Measurements from ENCODE around the gene ELFN2. TPM values are rescaled to one million over a fixed set of nuclear protein-coding genes. Genes with fewer than 3 reads are reported as not detected.

The ELFN2 gene
- total RNA-seq, 1 donor from 2014 or later: 0.82 TPM

DNA sequence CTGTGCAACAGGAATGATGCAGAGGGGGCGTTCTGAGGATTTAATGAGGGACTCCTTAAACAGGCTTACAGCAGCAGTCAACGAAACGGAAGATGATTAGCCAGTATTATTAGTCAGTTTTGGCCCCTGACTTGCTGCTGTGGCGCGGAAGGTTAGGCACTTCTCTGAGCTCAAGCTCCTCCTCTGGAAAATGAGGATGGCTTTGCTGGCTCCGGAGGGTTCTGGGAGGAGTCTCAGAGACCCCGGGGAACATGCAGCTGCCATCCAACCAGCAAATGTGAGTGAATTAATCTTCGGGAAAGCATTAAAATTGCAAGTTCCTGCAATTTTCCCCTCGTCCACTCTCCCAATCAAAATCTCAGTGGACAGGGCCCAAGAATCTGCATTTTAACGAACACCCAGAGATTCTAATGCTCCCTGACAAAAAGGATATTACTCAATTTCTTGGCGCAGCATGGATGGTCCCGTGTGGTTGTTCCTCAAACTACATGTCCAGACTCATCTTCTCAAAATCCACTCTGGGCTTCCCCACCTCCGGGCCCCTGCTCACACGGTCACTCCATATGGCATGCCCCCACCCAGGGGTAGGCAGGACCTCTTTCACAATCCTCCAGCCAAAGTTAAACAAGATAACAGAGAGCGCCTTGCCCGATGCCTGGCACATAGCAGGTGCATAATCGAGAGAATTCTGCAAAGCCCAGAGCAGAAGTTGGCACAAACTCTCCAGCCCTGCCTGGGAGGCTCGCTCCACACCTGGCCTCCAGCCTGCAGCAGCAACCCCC is 6.4 kb downstream of the ELFN2 start:
- H3K9me3 Mint-ChIP-seq: no peaks in the 10 kb centered on the region
- peak overlapping the region; percentile 87 for H3K4me3 Mint-ChIP-seq
- H3K36me3 Mint-ChIP-seq: no peaks in the 10 kb centered on the region
- Histone ChIP-seq H3K36me3 (no peaks in the 10 kb centered on the region), H4K20me1 (ENCODE audit: low read depth) (peaks cover 5% of the 10 kb centered on the region), H3K9me3 (ENCODE audit: low read depth) (no peaks in the 10 kb centered on the region), H3K4me1 (peaks cover 22% of the 10 kb centered on the region), H3F3A (ENCODE audit: low read depth) (peaks cover 60% of the 10 kb centered on the region), H3K27me3 (peaks cover 63% of the 10 kb centered on the region), H3K79me2 (ENCODE audit: low read depth) (no peaks in the 10 kb centered on the region), H3K27ac (no peak overlapping the region), H3K9ac (no peak overlapping the region), H3K4me2 (peak overlapping the region; percentile 79), H2AFZ (replicated peaks) (peak overlapping the region; percentile 89), H3K4me3 (peak overlapping the region; percentile 52)
- no peak for TF ChIP-seq EZH2 (IDR thresholded peaks at IDR 0.05)
- TF ChIP-seq EZH2phosphoT487 (IDR thresholded peaks at IDR 0.05): no peak
- TF ChIP-seq, protein P1, sequence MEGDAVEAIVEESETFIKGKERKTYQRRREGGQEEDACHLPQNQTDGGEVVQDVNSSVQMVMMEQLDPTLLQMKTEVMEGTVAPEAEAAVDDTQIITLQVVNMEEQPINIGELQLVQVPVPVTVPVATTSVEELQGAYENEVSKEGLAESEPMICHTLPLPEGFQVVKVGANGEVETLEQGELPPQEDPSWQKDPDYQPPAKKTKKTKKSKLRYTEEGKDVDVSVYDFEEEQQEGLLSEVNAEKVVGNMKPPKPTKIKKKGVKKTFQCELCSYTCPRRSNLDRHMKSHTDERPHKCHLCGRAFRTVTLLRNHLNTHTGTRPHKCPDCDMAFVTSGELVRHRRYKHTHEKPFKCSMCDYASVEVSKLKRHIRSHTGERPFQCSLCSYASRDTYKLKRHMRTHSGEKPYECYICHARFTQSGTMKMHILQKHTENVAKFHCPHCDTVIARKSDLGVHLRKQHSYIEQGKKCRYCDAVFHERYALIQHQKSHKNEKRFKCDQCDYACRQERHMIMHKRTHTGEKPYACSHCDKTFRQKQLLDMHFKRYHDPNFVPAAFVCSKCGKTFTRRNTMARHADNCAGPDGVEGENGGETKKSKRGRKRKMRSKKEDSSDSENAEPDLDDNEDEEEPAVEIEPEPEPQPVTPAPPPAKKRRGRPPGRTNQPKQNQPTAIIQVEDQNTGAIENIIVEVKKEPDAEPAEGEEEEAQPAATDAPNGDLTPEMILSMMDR (IDR thresholded peaks at IDR 0.05): no peak
- peak overlapping the region; percentile 39 for H3K27ac Mint-ChIP-seq
- no peak for DNase-seq (ENCODE audit: low spot score)
- H3K27me3 Mint-ChIP-seq (ENCODE audit: insufficient read depth, low read depth): peaks cover 64% of the 10 kb centered on the region
- H3K4me1 Mint-ChIP-seq: peaks cover 59% of the 10 kb centered on the region

DNA sequence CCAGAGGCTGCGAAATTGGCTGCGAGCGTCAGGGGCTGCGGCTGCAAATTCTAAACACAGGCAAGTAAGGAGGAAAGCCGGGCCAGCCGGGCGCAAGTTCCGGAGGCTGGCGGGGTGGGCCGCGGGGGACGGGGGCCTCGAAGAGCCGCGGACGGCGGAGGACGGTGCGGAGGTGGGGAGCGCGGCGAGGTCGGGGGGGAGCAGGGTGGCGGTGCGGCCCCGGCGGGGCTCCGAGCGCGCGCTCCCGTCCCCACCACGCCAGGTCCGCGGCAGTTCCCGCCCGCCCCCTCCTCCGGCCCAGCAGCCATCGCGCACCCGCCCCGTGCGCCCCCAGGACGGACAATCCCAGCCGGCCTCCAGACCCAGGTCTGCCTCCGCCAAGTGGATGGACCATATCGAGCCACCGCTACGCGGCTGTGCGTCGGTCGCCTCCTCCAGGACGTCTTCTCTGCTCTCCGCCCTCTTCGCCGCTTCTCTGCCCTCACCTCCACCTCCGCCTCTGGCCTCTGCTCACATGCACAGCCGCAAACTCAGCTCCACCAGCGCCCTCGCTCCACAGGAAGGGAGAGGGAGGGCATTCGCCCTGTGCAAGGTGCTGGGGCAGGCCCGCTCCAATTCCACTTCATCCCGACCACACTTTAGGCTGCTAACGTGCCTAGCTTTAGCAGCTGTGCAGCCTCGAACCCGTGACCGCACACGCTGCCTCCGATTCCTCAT is 7.2 kb downstream of the ELFN2 start:
- Histone ChIP-seq H3F3A (ENCODE audit: low read depth) (peaks cover 54% of the 10 kb centered on the region), H3K4me1 (peaks cover 22% of the 10 kb centered on the region), H3K9me3 (ENCODE audit: low read depth) (no peaks in the 10 kb centered on the region), H4K20me1 (ENCODE audit: low read depth) (peaks cover 5% of the 10 kb centered on the region), H3K27me3 (peaks cover 56% of the 10 kb centered on the region), H3K27ac (no peak overlapping the region), H3K4me2 (peak overlapping the region; percentile 79), H3K36me3 (no peaks in the 10 kb centered on the region), H3K79me2 (ENCODE audit: low read depth) (no peaks in the 10 kb centered on the region), H3K4me3 (peak overlapping the region; percentile 52), H2AFZ (replicated peaks) (peak overlapping the region; percentile 89), H3K9ac (no peak overlapping the region)
- peak; percentile 74 for DNase-seq (ENCODE audit: low spot score)
- Mint-ChIP-seq H3K9me3 (no peaks in the 10 kb centered on the region), H3K27ac (peak overlapping the region; percentile 39), H3K36me3 (no peaks in the 10 kb centered on the region), H3K4me1 (peaks cover 53% of the 10 kb centered on the region), H3K27me3 (ENCODE audit: insufficient read depth, low read depth) (peaks cover 56% of the 10 kb centered on the region), H3K4me3 (peak overlapping the region; percentile 87)
- TF ChIP-seq EZH2 (IDR thresholded peaks at IDR 0.05) (peak; percentile 59), EZH2phosphoT487 (IDR thresholded peaks at IDR 0.05) (peak; percentile 55)
- TF ChIP-seq, protein P1 (IDR thresholded peaks at IDR 0.05): no peak

DNA sequence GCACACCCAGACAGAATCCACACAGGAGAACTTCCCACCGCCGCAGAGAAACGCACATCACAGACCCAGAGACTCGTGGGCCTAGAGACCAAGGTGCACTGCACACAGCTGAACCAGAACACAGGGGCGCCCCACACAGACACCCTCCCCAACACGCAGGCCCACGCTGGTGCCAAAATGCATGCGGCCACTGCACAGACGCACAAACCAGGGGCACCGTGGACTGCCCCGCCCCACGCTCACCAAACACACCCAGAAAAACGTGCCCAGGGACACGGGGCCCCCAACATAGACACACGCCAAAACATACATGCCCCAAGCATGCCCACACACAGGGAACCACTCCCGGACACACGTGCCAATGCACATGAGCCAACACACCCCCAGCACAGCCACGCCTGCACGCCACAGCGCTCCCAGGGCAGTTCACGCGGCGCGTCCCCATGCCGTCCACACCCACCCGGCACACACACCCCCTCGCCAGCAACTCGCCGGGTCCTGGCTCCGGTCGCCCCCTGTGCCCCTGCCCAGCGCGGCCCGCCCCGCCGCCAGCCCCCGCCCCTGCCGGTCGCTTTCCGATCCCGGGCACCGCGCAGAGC is 7.8 kb downstream of the ELFN2 start:
- H3K27ac Mint-ChIP-seq: peak overlapping the region; percentile 14
- H3K27me3 Mint-ChIP-seq (ENCODE audit: insufficient read depth, low read depth): peaks cover 53% of the 10 kb centered on the region
- peak overlapping the region; percentile 83 for H3K4me3 Mint-ChIP-seq
- no peak for DNase-seq (ENCODE audit: low spot score)
- peak overlapping the region; percentile 52 for H3K4me3 ChIP-seq
- TF ChIP-seq EZH2phosphoT487 (IDR thresholded peaks at IDR 0.05) (no peak), EZH2 (IDR thresholded peaks at IDR 0.05) (no peak)
- TF ChIP-seq, protein P1 (IDR thresholded peaks at IDR 0.05): no peak
- H3K4me2 ChIP-seq: peak overlapping the region; percentile 79
- H3K79me2 ChIP-seq (ENCODE audit: low read depth): no peaks in the 10 kb centered on the region
- H3K27ac ChIP-seq: no peak overlapping the region
- peaks cover 5% of the 10 kb centered on the region for H4K20me1 ChIP-seq (ENCODE audit: low read depth)
- H3K36me3 ChIP-seq: no peaks in the 10 kb centered on the region
- H3K27me3 ChIP-seq: peaks cover 49% of the 10 kb centered on the region
- peaks cover 52% of the 10 kb centered on the region for H3K4me1 Mint-ChIP-seq
- peaks cover 22% of the 10 kb centered on the region for H3K4me1 ChIP-seq
- no peaks in the 10 kb centered on the region for H3K9me3 Mint-ChIP-seq
- H3K9me3 ChIP-seq (ENCODE audit: low read depth): no peaks in the 10 kb centered on the region
- no peaks in the 10 kb centered on the region for H3K36me3 Mint-ChIP-seq
- no peak overlapping the region for H3K9ac ChIP-seq
- H3F3A ChIP-seq (ENCODE audit: low read depth): peaks cover 49% of the 10 kb centered on the region
- peak overlapping the region; percentile 89 for H2AFZ ChIP-seq (replicated peaks)

Data from neural progenitor cell (in vitro differentiated cells).